Tibial artery (tissue), 4 donors: ENCODE results near the gene PTPRN2.

Source experiments
- DNase-seq, 2 donors: peaks; one replicate each; pipeline ENCODE4 v3.0.0-alpha.2; 2019
- H3K27ac ChIP-seq, 2 donors: fragments of 200-600 bp; sonication (generic) in 1 of 2; 1 replicate in 1 of 2; 2 replicates in 1 of 2; pipeline ENCODE4 v1.5.1; 2018 to 2019; ENCODE audit warnings: mild to moderate bottlenecking in 1 of 2
- H3K27me3 ChIP-seq, 2 donors: fragments of 200-600 bp; sonication (generic) in 1 of 2; one replicate each; pipeline versions ENCODE4 v1.5.1 to v1.6.0; 2016 to 2019
- H3K36me3 ChIP-seq, 3 donors: fragments of 200-600 bp; sonication (generic) in 2 of 3; one replicate each; pipeline ENCODE4 v1.5.1; 2016 to 2019; ENCODE audit warnings: mild to moderate bottlenecking in 2 of 3
- H3K4me1 ChIP-seq, 4 donors: fragments of 200-600 bp; sonication (generic) in 2 of 4; 1 replicate in 3 of 4; 2 replicates in 1 of 4; pipeline ENCODE4 v1.5.1; 2016 to 2019
- H3K4me3 ChIP-seq, 2 donors: fragments of 200-600 bp; sonication (generic) in 1 of 2; 1 replicate in 1 of 2; 2 replicates in 1 of 2; pipeline ENCODE4 v1.5.1; 2018 to 2019; ENCODE audit warnings: mild to moderate bottlenecking in 2 of 2
- H3K9me3 ChIP-seq, 3 donors: fragments of 200-600 bp; sonication (generic) in 1 of 3; one replicate each; pipeline ENCODE4 v1.5.1; 2016 to 2019
- intact Hi-C: fragments of 100-400 bp; cut with DNase I; formaldehyde crosslinking; loops from one replicate; pipeline ENCODE4 v1.15.0; 2023; ENCODE audit warnings: low total_unique reads
- TF ChIP-seq, protein P1 (sequence below), 2 experiments: fragments of 200-600 bp in 1 of 2; fragments of 450-650 bp in 1 of 2; IDR thresholded peaks; one replicate each; pipeline ENCODE4 v1.5.1; 2017 to 2019; ENCODE audit warnings: antibody characterized with exemption in 2 of 2, mild to moderate bottlenecking in 1 of 2, moderate library complexity in 1 of 2

PTPRN2 gene

DNA sequence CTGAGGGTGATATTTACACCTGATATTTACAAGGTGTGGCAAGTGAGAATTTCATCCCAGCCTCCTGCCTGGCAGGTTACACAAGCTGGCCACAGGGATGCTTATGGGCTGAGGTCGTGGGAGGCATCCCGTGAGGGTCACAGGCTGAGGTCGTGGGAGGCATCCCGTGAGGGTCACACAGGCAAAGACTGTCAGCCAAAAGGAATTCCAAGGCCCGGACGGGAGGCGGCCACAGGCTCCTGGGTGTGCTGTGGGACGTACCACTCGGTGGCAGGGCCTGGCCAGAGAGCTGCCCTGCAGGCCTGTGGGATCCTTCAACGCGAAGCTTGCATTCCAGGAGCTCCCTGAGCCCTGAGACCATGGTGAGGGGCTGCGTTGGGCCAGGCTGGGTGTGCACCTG lies 790.3 kb downstream of the PTPRN2 start:
- H3K27ac ChIP-seq = no peak overlapping the region
- DNase-seq = no peak
- H3K36me3 ChIP-seq = no peaks in the 10 kb centered on the region
- peaks cover 0 to 15% of the 10 kb centered on the region in 2 donors for H3K27me3 ChIP-seq
- TF ChIP-seq, protein P1, sequence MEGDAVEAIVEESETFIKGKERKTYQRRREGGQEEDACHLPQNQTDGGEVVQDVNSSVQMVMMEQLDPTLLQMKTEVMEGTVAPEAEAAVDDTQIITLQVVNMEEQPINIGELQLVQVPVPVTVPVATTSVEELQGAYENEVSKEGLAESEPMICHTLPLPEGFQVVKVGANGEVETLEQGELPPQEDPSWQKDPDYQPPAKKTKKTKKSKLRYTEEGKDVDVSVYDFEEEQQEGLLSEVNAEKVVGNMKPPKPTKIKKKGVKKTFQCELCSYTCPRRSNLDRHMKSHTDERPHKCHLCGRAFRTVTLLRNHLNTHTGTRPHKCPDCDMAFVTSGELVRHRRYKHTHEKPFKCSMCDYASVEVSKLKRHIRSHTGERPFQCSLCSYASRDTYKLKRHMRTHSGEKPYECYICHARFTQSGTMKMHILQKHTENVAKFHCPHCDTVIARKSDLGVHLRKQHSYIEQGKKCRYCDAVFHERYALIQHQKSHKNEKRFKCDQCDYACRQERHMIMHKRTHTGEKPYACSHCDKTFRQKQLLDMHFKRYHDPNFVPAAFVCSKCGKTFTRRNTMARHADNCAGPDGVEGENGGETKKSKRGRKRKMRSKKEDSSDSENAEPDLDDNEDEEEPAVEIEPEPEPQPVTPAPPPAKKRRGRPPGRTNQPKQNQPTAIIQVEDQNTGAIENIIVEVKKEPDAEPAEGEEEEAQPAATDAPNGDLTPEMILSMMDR (IDR thresholded peaks at IDR 0.05) = no peak
- H3K9me3 ChIP-seq = peaks cover 0 to 16% (median 0%) of the 10 kb centered on the region in 3 donors
- H3K4me3 ChIP-seq = no peak overlapping the region
- H3K4me1 ChIP-seq = no peaks in the 10 kb centered on the region
- intact Hi-C loops = no loop called here

DNA sequence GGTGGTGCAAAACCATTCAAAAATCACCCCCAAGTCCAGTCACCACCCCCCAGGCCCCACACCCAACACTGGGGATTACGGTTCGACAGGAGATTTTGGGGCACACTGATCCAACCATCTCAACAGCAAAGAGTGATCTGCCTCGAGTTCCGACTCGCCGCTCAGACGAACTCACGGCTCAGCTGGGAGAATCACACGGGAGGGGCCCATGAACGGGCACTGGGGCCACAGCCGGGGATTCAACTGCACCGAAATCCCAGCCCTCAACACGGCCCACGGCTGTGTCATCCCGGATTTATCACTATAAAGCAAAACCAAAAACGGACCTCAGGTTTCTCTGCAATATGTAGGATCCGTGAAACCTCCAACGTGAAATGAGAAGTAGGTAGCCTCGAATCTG lies 790.8 kb downstream of the PTPRN2 start:
- no peak overlapping the region for H3K27ac ChIP-seq
- no peaks in the 10 kb centered on the region for H3K4me1 ChIP-seq
- H3K9me3 ChIP-seq = peaks cover 0 to 11% (median 0%) of the 10 kb centered on the region in 3 donors
- no peaks in the 10 kb centered on the region for H3K36me3 ChIP-seq
- H3K4me3 ChIP-seq = no peak overlapping the region
- H3K27me3 ChIP-seq = peaks cover 0 to 15% of the 10 kb centered on the region in 2 donors
- DNase-seq = no peak
- intact Hi-C loops = no loop called here
- TF ChIP-seq, protein P1 (IDR thresholded peaks at IDR 0.05) = no peak

DNA sequence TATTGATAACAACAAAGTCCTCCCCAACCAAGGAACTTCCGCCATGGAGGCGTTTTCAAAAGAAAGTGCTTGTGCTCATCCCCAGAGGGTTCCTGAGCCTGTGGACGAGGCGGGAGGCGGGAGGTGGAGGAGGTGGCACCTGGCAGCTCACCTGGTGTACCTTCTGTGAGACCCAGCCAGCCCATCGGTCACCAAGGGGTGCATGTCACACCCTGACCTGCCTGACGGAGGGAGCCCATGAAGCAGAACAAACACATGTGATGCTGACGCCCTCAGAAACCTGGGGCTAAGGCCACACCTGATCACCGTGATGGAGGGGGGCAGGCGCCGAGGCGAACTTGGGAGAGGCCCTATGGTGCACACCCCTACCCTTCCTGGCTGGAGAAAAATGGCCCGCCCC lies 792.0 kb downstream of the PTPRN2 start:
- peaks cover 0 to 15% of the 10 kb centered on the region in 2 donors for H3K27me3 ChIP-seq
- no peaks in the 10 kb centered on the region for H3K36me3 ChIP-seq
- no peaks in the 10 kb centered on the region for H3K4me1 ChIP-seq
- H3K27ac ChIP-seq = no peak overlapping the region
- no peak for DNase-seq
- intact Hi-C loops = no loop called here
- TF ChIP-seq, protein P1 (IDR thresholded peaks at IDR 0.05) = no peak
- peaks cover 0 to 8% (median 0%) of the 10 kb centered on the region in 3 donors for H3K9me3 ChIP-seq
- no peak overlapping the region for H3K4me3 ChIP-seq

DNA sequence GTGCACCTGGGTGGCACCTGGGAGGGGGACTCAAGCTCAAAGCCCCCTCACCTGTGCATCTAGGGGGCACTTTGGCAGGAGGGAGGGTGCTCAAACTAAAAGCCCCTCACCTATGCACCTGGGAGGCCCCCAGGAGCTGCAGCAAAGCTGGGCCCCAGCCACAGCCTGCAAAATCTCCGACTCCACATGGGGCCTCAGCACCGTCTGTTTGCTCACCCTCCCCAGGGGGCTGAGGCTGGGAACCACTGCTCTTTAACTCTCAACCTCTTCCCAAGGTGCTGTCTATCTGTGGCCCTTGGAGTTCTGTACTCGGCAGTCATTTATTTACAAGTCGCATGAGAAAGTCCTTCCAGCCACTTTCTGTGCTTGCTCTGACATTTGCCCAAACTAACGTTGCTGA lies 792.4 kb downstream of the PTPRN2 start:
- peaks cover 0 to 15% of the 10 kb centered on the region in 2 donors for H3K27me3 ChIP-seq
- no peak overlapping the region for H3K27ac ChIP-seq
- TF ChIP-seq, protein P1 (IDR thresholded peaks at IDR 0.05) = no peak
- no peaks in the 10 kb centered on the region for H3K4me1 ChIP-seq
- no peak for DNase-seq
- intact Hi-C loops = no loop called here
- H3K9me3 ChIP-seq = peaks cover 0 to 8% (median 0%) of the 10 kb centered on the region in 3 donors
- no peak overlapping the region for H3K4me3 ChIP-seq
- no peaks in the 10 kb centered on the region for H3K36me3 ChIP-seq

DNA sequence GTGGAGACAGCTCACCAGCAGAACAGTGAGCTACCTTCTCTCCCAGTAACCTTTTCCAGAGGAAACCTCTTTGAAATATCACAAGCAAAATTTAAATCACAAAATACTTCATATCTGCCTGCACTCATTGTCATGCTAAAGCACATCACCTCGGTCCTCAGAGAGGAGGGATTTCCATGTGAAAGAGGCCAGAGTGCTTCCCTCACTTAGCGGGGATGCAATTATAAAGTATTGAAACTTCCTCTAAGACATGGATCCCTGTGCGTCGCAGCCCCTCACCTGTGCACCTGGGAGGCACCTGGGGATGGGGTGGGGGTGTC lies 792.9 kb downstream of the PTPRN2 start:
- H3K27me3 ChIP-seq = peaks cover 0 to 13% of the 10 kb centered on the region in 2 donors
- intact Hi-C loops = no loop called here
- no peak for DNase-seq
- peaks cover 0 to 8% (median 0%) of the 10 kb centered on the region in 3 donors for H3K9me3 ChIP-seq
- no peaks in the 10 kb centered on the region for H3K36me3 ChIP-seq
- no peak overlapping the region for H3K4me3 ChIP-seq
- no peaks in the 10 kb centered on the region for H3K4me1 ChIP-seq
- no peak overlapping the region for H3K27ac ChIP-seq
- TF ChIP-seq, protein P1 (IDR thresholded peaks at IDR 0.05) = no peak
